MG63 (cell line): ENCODE results near the gene RTN4IP1. TPM values are rescaled to one million over a fixed set of nuclear protein-coding genes. Genes with fewer than 3 reads are reported as not detected.
A peak's percentile ranks its signal among the peaks of the same experiment; 100 is the strongest.

Experiments
- DNase-seq: peaks from one replicate; pipeline ENCODE4 v3.0.0-alpha.2; 2020
- H3K27me3 ChIP-seq: fragments of 250-450 bp; sonication (Bioruptor Pico); 2 replicates; pipeline ENCODE4 v1.5.1; 2020; ENCODE audit warnings: mild to moderate bottlenecking, moderate library complexity
- H3K36me3 ChIP-seq: fragments of 250-450 bp; sonication (Bioruptor Pico); 2 replicates; pipeline ENCODE4 v1.5.1; 2020; ENCODE audit warnings: mild to moderate bottlenecking, moderate library complexity
- H3K4me3 ChIP-seq: fragments of 250-450 bp; sonication (Bioruptor Pico); 2 replicates; pipeline ENCODE4 v1.5.1; 2020; ENCODE audit warnings: mild to moderate bottlenecking, moderate library complexity
- H3K9me3 ChIP-seq: fragments of 250-450 bp; sonication (Bioruptor Pico); 2 replicates; pipeline ENCODE4 v1.5.1; 2020; ENCODE audit warnings: mild to moderate bottlenecking, moderate library complexity
- total RNA-seq: library from RNA; depleted of rRNA; stranded (reverse); fragments of >200 nt; shearing (Covaris generic); gene quantifications from 2 replicates; pipeline ENCODE4 v1.2.3, GENCODE V29; 2014; ENCODE audit warnings: low replicate concordance

RTN4IP1 gene
- total RNA-seq, 1 experiment from 2014 or later, result 8.6 TPM

DNA sequence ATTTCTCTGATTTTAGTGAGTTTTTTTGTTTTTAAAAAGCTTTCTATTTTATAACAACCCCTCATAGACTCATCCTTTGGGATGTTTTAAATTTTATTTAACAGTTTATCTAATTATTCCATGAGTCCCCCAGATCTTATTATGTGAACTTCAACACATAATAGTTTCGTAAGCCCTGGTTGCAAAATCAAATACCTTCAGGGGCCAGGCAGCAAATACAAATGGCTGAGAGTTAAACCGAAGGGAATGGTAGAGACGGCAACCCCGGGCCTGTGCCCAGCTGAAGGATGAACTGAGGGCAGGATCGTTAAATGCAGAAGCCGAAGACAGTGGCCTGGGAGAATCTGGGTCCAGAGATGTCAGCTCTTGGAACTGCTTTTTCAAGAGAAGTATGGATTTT lies 88.4 kb downstream of the RTN4IP1 start:
- H3K4me3 ChIP-seq, result no peak overlapping the region
- H3K36me3 ChIP-seq, result no peaks in the 10 kb centered on the region
- DNase-seq, result no peak
- H3K27me3 ChIP-seq, result no peaks in the 10 kb centered on the region
- no peaks in the 10 kb centered on the region for H3K9me3 ChIP-seq

DNA sequence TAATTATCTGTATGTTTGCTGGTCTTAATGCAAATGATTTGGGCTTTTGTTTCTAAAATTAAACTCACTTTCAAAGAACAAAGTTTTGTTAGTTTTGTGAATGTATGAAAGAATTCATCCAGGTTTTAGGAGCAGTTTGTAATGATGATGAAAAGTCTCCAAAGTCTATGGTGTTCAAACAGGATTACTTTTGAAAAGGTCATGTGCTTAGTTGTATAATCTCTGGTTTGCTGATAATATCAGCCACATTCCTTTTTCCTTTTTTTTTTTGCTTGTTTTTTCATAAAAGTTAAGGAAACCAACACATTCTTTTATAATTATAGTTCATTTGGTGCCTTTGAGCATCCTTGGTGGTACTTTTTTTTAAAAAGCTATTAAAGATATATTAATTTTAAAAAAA lies 88.9 kb downstream of the RTN4IP1 start:
- Histone ChIP-seq H3K4me3 (no peak overlapping the region), H3K36me3 (no peaks in the 10 kb centered on the region), H3K27me3 (no peaks in the 10 kb centered on the region), H3K9me3 (no peaks in the 10 kb centered on the region)
- DNase-seq, result no peak

DNA sequence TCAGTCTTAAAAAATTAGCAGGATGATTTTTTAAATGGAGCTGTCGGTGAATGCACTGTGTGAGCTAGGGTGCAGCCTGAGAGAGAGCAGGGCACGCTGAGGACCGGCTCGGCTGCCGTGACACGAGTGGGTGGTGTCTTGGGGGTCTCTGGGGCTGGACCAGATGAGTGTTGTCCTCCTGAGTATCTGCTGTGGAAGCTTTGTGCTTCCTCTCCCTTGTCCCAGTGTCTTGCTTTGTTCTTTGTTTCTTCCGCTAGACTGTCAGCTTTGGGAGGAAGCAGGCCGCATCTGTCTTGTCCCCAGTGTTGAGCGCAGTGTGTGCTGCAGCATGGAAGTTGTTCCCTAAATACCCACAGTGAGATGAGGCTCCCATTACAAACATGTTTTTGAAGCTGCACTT lies 89.4 kb downstream of the RTN4IP1 start:
- Histone ChIP-seq H3K4me3 (no peak overlapping the region), H3K36me3 (no peaks in the 10 kb centered on the region), H3K9me3 (no peaks in the 10 kb centered on the region), H3K27me3 (no peaks in the 10 kb centered on the region)
- no peak for DNase-seq

DNA sequence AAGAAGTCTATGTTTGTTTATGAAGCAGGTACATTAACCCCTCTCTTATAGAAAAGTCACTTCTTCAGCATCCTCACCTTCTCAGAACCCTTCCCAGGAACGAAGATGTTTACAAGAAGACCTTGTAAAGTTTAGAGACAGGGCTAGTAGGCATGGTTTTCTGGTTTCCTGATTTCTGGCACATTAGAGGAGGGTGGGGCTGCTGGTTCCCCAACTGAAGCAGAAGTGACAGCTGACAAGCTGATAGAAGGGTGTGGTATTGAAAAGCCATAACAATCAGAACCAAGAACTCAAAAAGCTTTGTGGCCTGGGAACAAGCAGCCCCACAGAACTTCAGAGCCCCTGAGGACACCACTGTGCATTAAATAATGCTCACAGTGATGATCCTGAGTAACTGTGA lies 91.2 kb downstream of the RTN4IP1 start:
- no peaks in the 10 kb centered on the region for H3K9me3 ChIP-seq
- no peak overlapping the region for H3K4me3 ChIP-seq
- no peaks in the 10 kb centered on the region for H3K36me3 ChIP-seq
- no peak for DNase-seq
- H3K27me3 ChIP-seq, result no peaks in the 10 kb centered on the region

DNA sequence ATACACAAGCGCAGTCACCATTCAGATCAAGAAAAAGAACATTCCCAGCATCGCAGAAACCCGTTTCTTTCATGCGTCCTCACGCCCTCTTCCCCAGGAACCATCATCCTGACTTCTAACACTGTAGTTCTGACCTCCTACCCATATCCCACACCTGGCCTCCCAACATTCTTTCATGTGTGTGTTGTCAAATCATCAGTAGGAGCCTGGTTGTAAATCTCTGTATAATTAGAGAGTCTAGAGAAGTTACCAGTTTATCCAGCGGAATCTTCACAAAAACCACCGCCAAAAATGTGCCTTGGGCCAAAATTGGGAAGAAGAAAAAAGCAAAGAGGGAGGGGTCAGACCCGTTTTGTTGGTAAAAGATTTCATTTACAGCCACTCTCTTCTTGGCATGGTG lies 91.6 kb downstream of the RTN4IP1 start:
- Histone ChIP-seq H3K27me3 (no peaks in the 10 kb centered on the region), H3K4me3 (no peak overlapping the region), H3K9me3 (no peaks in the 10 kb centered on the region), H3K36me3 (no peaks in the 10 kb centered on the region)
- DNase-seq, result no peak

DNA sequence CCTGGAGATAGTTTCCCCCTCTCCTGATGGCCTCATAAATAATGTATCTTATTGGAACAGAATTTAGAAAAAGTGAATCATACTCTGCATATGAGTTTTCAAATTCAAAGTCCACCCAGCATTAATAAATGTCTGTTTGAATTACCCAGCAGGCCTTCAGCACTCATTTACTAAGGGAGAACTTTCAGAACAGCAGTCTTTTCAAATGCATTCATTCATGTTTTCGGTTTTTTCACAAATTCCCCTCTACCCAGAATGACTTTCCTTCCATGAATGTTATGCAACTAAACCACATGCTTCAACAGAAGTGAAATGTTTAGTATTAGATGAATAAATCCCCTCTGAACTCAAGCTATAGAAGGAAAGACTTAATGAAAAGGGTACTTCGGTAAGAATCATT lies 92.4 kb downstream of the RTN4IP1 start:
- Histone ChIP-seq H3K27me3 (no peaks in the 10 kb centered on the region), H3K9me3 (no peaks in the 10 kb centered on the region), H3K4me3 (no peak overlapping the region), H3K36me3 (no peaks in the 10 kb centered on the region)
- DNase-seq, result no peak

DNA sequence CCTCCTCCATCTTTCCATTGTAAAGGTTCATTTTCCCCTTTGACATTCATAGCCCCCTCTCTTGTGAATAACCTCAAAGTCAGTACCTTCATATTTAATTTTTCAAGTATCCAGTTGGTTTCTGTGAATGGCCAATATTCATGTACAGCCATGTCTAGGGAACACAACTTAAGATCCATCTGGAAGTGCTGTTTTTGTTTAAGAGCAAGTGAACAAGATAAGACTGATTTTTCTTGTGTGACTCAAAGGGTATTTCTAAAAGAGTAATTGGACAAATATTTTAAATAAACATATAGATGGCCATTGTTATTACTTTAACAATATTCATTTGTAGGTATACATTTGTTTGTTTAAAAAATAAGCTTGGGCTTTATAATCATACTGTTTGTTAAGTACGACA lies 92.9 kb downstream of the RTN4IP1 start:
- Histone ChIP-seq H3K9me3 (no peaks in the 10 kb centered on the region), H3K4me3 (no peak overlapping the region), H3K36me3 (no peaks in the 10 kb centered on the region), H3K27me3 (no peaks in the 10 kb centered on the region)
- DNase-seq, result no peak

DNA sequence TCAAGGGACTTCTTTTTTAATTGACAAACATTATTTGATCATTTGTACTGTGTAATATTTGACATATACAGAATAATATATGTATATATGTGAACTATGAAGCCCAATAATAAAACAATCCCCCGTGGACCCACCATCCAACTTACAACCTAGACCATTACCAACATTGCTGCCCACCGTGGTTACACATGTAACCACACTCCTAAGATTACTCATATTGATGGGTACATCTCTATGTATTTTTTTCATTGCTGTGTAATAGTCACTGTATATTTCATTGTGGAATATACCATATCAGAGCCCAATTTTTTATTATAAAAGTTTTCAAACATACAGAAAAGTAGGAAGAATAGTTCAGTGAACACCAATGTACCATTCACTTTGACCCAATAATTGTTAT lies 94.3 kb downstream of the RTN4IP1 start:
- no peaks in the 10 kb centered on the region for H3K36me3 ChIP-seq
- DNase-seq, result no peak
- no peaks in the 10 kb centered on the region for H3K9me3 ChIP-seq
- H3K4me3 ChIP-seq, result no peak overlapping the region
- H3K27me3 ChIP-seq, result no peaks in the 10 kb centered on the region

DNA sequence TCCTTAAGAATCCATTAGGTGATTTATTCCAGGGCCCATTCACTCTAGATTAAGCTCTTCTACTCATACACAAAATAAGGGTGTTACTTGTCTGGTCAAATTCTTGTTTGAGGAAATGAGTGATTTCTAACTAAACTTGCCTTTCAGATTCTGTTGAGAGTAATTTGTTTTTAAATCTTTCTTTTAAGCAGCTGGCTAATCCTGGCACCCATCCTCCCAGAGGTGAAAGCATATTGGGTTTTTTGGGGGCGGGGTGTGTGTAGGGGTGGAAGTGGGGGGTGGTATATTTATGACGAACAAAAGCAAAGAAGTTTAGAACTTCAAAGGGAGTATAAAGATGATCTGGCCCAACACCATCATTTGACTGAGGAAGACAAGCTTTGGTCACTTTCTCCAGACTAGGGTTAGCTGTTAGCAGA lies 94.7 kb downstream of the RTN4IP1 start:
- H3K36me3 ChIP-seq, result no peaks in the 10 kb centered on the region
- no peak for DNase-seq
- no peaks in the 10 kb centered on the region for H3K9me3 ChIP-seq
- no peak overlapping the region for H3K4me3 ChIP-seq
- H3K27me3 ChIP-seq, result no peaks in the 10 kb centered on the region

DNA sequence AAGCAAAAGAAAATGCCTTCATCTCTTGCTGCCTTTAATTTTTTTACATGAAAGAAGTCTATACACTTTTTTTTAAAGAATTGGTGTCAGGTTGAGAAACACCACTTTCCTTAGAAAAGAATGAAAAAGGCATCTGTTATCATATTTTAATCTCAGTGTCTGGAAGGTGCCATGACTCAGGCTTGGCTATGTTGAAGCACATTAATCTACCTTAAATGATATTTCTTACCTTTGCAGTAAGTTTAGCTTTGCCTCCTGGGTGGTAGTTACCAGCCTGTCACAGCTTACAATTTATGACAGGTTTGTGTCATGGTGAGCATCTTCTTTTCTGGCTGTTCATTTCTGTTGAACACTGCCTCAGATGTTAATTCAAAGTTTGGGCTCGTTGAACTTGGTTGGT lies 95.3 kb downstream of the RTN4IP1 start:
- H3K36me3 ChIP-seq, result no peaks in the 10 kb centered on the region
- H3K4me3 ChIP-seq, result no peak overlapping the region
- no peaks in the 10 kb centered on the region for H3K27me3 ChIP-seq
- DNase-seq, result no peak
- no peaks in the 10 kb centered on the region for H3K9me3 ChIP-seq

DNA sequence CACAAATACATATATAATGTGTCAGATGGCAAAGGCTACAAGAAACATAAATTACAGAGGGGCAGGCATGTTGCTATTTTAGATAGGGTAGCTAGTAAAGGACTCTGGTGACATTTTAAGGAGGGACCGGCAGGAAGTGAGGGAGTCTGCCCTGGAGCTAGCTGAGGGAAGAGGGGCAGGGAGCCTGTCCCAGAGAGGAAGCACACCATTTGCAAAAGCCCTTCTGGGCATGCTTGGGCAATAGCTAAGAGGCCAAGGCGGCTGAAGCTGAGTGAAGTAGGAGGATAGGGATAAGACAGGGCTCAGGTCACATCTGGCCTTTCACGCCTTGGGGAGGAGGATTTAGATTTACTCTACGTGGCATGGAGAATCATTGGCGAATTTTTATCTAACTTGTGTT lies 96.2 kb downstream of the RTN4IP1 start:
- no peaks in the 10 kb centered on the region for H3K9me3 ChIP-seq
- no peak for DNase-seq
- H3K27me3 ChIP-seq, result no peaks in the 10 kb centered on the region
- no peak overlapping the region for H3K4me3 ChIP-seq
- no peaks in the 10 kb centered on the region for H3K36me3 ChIP-seq

DNA sequence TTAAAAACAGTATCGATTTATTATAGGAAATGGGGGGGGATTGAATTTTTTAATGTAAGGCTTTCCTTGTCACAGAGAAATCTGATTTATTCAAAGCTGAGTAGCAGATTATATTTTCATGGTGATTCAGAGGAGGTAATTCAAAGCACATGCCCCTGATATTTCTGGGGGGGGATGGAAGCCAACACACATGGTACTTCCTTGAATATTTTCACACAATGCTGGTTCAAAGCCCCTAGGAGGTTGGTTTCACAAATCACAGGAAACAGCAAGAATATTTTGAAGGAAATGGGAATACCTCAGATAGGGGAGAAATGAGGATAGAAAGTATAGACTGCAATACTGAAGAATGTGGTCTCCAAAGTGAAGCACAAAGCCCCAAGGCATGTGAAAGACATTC lies 98.8 kb downstream of the RTN4IP1 start:
- no peaks in the 10 kb centered on the region for H3K9me3 ChIP-seq
- no peak for DNase-seq
- no peaks in the 10 kb centered on the region for H3K36me3 ChIP-seq
- no peaks in the 10 kb centered on the region for H3K27me3 ChIP-seq
- no peak overlapping the region for H3K4me3 ChIP-seq

DNA sequence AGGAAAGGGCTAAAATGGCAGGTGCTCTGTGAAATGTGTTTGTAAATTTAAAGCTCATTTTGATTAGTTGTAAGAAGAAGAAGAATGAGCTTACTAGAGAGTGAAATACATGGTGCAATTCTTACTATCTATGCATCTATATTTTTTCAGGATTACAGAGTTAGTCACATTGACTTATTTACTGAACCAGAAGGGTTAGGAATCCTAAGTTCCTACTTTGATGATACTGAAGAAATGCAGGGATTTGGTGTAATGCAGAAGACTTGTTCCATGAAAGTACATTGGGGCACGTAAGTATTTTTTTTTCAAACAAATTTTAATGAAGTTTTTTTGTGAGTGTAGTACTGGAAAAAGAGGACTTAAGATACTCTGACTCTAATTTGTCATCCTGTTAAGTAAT lies 99.3 kb downstream of the RTN4IP1 start:
- no peaks in the 10 kb centered on the region for H3K27me3 ChIP-seq
- H3K4me3 ChIP-seq, result no peak overlapping the region
- no peaks in the 10 kb centered on the region for H3K36me3 ChIP-seq
- DNase-seq, result no peak
- H3K9me3 ChIP-seq, result no peaks in the 10 kb centered on the region

DNA sequence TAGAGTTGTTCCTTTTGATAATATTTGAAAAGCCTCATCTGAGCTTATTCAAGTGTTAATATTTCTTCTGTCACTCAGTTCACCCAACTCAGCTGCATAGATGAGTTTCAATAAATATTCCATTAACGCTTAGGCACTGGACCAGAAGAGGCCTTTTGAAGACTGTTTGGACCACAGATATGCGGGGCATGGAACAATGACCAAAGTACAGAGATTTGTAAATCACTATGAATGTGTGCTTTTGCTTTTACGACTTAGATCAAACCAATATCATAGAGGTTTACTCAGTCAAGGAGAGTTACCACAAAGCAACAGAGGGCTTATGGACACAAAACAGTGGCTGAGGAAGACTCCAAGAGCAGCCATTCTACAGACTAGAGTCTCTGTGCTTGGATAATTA lies 99.9 kb downstream of the RTN4IP1 start:
- no peak for DNase-seq
- no peaks in the 10 kb centered on the region for H3K9me3 ChIP-seq

DNA sequence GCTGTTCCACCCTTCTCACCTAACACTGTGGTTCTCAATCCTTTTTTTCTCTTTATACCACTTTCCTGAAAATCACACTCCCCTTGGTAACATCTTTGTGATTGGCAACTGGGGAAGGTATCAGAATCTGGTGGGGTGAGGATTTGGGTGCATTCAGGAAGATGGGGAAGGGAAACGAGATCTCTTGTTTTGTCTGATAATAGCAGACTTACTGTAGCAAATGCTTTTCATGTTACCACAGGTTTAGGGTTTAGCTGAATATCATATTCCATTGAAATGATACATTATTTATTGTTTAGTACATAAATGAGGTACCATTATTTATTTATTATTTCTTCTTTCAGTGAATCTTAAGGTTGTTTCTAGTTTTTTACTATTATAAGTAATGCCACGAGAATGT lies 100.8 kb downstream of the RTN4IP1 start:
- Histone ChIP-seq H3K9me3 (no peaks in the 10 kb centered on the region), H3K4me3 (no peak overlapping the region), H3K36me3 (no peaks in the 10 kb centered on the region), H3K27me3 (no peaks in the 10 kb centered on the region)
- no peak for DNase-seq

More for the DNA sequence above, 99.9 kb downstream of the RTN4IP1 start:
- Histone ChIP-seq H3K27me3 (no peaks in the 10 kb centered on the region), H3K4me3 (no peak overlapping the region), H3K36me3 (no peaks in the 10 kb centered on the region)

DNA sequence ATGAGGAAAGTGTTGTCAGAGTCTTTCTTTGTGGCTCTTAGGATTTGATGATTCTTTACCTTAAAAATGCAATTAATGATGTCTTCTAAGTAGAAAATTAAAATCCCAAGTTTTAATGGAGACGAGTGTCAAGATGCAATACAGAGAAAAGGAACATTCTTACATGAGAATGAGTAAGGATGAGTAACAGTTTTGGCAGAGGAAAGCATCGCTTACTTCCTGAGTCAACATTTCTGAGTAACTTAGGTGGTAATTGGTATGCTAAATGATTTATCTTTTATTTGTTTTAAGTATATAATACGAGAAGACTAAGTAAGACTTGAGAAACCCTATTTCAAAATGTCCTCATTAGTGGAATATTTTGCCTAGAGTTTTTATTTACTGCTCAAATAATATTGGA lies 101.3 kb downstream of the RTN4IP1 start:
- DNase-seq, result peak; percentile 21
- no peaks in the 10 kb centered on the region for H3K36me3 ChIP-seq
- no peak overlapping the region for H3K4me3 ChIP-seq
- H3K9me3 ChIP-seq, result no peaks in the 10 kb centered on the region
- H3K27me3 ChIP-seq, result no peaks in the 10 kb centered on the region

DNA sequence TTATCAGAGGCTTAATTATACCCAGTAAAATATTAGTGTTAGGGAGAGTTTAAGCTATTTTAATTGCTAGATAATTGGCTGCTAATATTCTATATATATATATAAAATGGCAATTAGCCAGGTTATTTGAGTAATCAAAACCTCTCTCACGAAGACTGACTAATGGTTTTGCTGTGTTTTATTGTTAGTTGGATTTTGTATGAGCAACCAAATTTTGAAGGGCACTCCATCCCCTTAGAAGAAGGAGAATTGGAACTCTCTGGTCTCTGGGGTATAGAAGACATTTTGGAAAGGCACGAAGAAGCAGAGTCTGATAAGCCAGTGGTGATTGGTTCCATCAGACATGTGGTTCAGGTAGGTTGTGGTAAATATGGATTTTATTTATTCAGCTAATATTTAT lies 102.2 kb downstream of the RTN4IP1 start:
- Histone ChIP-seq H3K27me3 (no peaks in the 10 kb centered on the region), H3K9me3 (no peaks in the 10 kb centered on the region), H3K36me3 (no peaks in the 10 kb centered on the region), H3K4me3 (no peak overlapping the region)
- no peak for DNase-seq

DNA sequence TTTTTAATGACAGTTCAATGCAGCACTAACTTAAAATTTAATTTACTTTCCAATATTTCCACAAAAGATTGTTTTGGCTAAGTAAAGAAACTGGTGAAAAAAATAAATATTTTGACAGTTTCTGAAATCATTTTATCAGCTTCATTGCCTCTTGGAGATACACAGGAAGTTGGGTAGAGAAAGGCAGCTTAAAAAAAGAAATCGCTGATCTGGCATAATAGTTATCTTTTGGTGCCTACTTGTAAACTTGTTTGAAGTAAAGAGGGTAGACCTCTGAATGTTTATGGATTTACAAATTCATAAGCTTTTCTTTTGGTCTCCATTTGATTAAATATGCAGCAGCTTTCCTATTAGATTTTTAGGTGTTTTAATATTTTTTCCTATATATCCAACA lies 103.4 kb downstream of the RTN4IP1 start:
- Histone ChIP-seq H3K27me3 (no peaks in the 10 kb centered on the region), H3K9me3 (no peaks in the 10 kb centered on the region), H3K4me3 (no peak overlapping the region), H3K36me3 (no peaks in the 10 kb centered on the region)
- no peak for DNase-seq

DNA sequence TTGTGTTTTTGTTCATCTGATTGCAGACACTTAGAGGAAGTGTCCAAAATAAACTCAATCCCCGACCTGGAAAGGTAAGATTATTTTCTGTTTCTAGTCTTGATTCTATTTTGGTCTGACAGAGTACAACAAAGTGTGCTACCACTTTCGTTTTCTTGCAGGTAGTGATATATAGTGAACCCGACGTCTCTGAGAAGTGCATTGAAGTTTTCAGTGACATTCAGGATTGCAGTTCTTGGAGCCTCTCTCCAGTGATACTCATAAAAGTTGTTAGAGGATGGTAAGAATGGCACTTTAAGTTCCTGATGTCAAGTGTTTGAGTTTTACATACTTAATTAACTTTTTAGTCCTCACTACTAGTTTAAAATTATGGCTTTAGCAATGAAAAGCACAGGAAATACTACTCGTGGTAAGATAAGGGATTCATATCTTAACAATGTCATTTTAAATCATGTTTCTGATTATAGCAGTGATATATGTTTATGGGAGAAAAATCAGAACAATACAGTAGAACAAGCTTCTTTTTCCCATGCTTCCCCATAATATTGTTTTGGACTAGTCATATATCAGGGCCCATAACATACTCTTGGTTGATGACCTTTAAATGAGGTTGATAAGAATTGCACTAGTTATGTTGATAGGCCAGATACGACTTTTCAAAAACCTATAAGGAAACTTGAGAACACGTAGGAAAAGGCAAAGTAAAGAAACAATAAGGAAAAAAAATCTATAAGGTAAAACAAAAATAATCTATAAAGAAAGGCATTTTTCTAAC lies 104.0 kb downstream of the RTN4IP1 start:
- DNase-seq, result no peak
- H3K36me3 ChIP-seq, result no peaks in the 10 kb centered on the region
- H3K9me3 ChIP-seq, result no peaks in the 10 kb centered on the region
- H3K27me3 ChIP-seq, result no peaks in the 10 kb centered on the region
- H3K4me3 ChIP-seq, result peak overlapping the region; percentile 31
